Gastroesophageal sphincter (tissue), 3 donors: ENCODE measurements around the gene NSA2.

ENCODE experiments used
- POLR2AphosphoS5 ChIP-seq: sonication (generic); formaldehyde crosslinking; IDR thresholded peaks from one replicate; pipeline ENCODE4 v1.6.1; 2017; ENCODE audit warnings: antibody characterized with exemption
- TF ChIP-seq, protein P1 (sequence below), 4 experiments: fragments of 200-600 bp in 2 of 4; fragments of 450-650 bp in 2 of 4; sonication (generic) in 1 of 4; IDR thresholded peaks; one replicate each; pipeline ENCODE4 v1.5.1; 2017 to 2019; ENCODE audit warnings: antibody characterized with exemption in 4 of 4, mild to moderate bottlenecking in 2 of 4, moderate library complexity in 2 of 4

DNA sequence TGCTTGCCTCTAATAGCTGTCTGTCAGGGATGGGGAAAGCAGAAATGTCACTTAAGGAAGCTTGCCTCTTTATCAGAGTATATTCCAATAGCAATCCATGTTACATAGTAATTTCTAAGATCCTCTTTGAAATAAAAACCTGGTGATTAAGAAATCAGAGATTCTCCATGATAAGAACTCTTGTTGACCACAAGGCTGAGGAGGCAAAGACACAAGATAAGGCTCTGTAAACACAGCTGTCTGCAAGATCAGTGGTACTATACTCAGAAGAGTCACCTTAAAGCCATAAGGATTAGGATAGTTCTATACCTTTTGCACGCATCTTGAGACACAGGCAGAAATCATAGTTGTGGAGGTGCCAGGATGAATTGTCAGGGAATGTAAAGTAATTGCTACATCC, 41.7 kb upstream of the NSA2 start:
- TF ChIP-seq, protein P1, sequence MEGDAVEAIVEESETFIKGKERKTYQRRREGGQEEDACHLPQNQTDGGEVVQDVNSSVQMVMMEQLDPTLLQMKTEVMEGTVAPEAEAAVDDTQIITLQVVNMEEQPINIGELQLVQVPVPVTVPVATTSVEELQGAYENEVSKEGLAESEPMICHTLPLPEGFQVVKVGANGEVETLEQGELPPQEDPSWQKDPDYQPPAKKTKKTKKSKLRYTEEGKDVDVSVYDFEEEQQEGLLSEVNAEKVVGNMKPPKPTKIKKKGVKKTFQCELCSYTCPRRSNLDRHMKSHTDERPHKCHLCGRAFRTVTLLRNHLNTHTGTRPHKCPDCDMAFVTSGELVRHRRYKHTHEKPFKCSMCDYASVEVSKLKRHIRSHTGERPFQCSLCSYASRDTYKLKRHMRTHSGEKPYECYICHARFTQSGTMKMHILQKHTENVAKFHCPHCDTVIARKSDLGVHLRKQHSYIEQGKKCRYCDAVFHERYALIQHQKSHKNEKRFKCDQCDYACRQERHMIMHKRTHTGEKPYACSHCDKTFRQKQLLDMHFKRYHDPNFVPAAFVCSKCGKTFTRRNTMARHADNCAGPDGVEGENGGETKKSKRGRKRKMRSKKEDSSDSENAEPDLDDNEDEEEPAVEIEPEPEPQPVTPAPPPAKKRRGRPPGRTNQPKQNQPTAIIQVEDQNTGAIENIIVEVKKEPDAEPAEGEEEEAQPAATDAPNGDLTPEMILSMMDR (IDR thresholded peaks at IDR 0.05) = no peak
- no peak for TF ChIP-seq POLR2AphosphoS5
